Large intestine (tissue), 3 donors: Measurements from ENCODE around the gene INSM1. TPM values are rescaled to one million over a fixed set of nuclear protein-coding genes. Genes with fewer than 3 reads are reported as not detected.

ENCODE experiments used
- DNase-seq, 2 donors: peaks; one replicate each; pipeline versions ENCODE4 v3.0.0 to v3.0.0-alpha.2; 2013
- H3K27ac ChIP-seq: one replicate; pipeline ENCODE4 v1.5.1; 2013; ENCODE audit warnings: low read length
- H3K27me3 ChIP-seq: 2 replicates; pipeline ENCODE4 v1.6.1; 2013; ENCODE audit warnings: low read length; ENCODE audit not compliant: control insufficient read depth, insufficient read depth
- H3K36me3 ChIP-seq: 2 replicates; pipeline ENCODE4 v1.6.1; 2013; ENCODE audit warnings: low read length; ENCODE audit not compliant: control insufficient read depth, insufficient read depth
- H3K4me1 ChIP-seq: one replicate; pipeline ENCODE4 v1.6.1; 2013; ENCODE audit warnings: low read length; ENCODE audit not compliant: control insufficient read depth, insufficient read depth
- H3K4me3 ChIP-seq: one replicate; pipeline ENCODE4 v1.5.1; 2013; ENCODE audit warnings: low read length
- H3K9me3 ChIP-seq: one replicate; pipeline ENCODE4 v1.6.1; 2013; ENCODE audit warnings: mild to moderate bottlenecking, low read depth, low read length, moderate library complexity; ENCODE audit not compliant: control insufficient read depth
- WGBS: methylation state at CpG from one replicate; pipeline ENCODE4 v1.1.5; 2013; ENCODE audit warnings: low lambda C conversion rate; ENCODE audit not compliant: insufficient coverage; 5-methylcytosine and 5-hydroxymethylcytosine counted together
- polyA plus RNA-seq: library from polyadenylated mRNA; unstranded; fragments of 120-200 nt; gene quantifications from one replicate; pipeline ENCODE4 v1.2.1, GENCODE V29; 2013

The INSM1 gene
- polyA plus RNA-seq, 1 donor: 8.2 TPM

DNA sequence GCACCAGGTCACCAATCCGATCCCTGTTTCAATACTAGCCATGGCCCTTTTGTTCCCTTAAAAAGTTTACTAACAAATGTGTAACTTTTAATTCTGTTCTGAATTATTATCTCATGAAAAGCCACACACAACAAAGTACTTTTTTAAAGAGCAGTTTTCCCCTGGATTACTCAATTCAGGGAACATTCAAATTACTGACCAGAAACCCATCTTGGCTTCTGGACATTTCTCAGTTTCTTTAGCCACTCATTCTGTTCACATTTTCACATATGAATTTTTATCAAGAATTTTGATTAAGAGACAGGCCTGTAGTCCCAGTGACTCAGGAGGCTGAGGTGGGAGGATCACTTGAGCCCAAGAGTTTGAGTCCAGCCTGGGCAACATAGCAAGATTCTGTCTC, 47.4 kb downstream of the INSM1 start:
- no peaks in the 10 kb centered on the region for H3K4me1 ChIP-seq
- H3K4me3 ChIP-seq: no peak overlapping the region
- H3K9me3 ChIP-seq: no peaks in the 10 kb centered on the region
- H3K27ac ChIP-seq: no peak overlapping the region
- DNase-seq: no peak
- peaks cover 13% of the 10 kb centered on the region for H3K36me3 ChIP-seq
- WGBS: 86% methylated on average over 1 of the region's 1 CpG
- H3K27me3 ChIP-seq: no peaks in the 10 kb centered on the region

DNA sequence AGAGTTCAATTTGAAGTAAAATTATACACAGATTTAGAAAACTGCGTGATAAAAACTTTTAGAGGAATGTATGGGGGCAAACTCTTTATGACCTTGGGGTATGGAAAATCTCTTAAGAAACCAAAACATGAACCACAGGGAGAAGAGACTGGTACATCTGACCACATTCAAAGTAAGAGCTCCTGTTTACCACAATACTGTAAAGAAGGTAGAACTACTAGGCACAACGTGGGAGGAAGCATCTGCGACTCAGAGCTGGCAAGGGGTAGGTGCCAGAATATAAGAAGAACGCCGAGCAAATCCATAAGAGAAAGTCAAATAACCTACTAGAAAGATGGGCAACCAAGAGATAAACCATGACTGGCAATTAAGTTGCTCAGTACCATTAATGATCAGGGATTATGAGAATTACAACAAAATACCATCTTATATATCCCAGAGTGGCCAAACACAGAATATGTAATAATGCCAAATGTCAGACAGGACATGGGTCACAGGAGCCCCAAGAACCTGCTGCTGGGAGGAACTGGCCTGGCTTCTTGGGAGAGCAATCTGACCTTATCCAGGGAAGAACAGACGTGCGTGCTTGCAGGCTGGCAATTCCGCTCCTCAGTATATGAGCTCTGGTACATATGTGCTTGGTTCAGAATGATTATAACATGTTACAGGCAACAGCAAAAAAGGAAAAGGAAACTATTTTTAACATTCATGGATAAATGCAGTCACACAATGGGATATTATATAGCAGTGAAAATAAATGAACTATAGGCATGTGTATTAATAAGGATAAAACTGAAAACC, 50.2 kb downstream of the INSM1 start:
- Histone ChIP-seq H3K4me3 (no peak overlapping the region), H3K27me3 (no peaks in the 10 kb centered on the region), H3K9me3 (no peaks in the 10 kb centered on the region), H3K4me1 (no peaks in the 10 kb centered on the region), H3K36me3 (peaks cover 12% of the 10 kb centered on the region), H3K27ac (no peak overlapping the region)
- WGBS: 100% methylated on average over 3 of the region's 8 CpGs
- DNase-seq: no peak
